ENCODE results near the gene PSD4. TPM values are rescaled to one million over a fixed set of nuclear protein-coding genes. Genes with fewer than 3 reads are reported as not detected.

The PSD4 gene
- total RNA-seq, 4 donors from 2014 or later, result 53.8 to 102 (median 88.0) TPM

DNA sequence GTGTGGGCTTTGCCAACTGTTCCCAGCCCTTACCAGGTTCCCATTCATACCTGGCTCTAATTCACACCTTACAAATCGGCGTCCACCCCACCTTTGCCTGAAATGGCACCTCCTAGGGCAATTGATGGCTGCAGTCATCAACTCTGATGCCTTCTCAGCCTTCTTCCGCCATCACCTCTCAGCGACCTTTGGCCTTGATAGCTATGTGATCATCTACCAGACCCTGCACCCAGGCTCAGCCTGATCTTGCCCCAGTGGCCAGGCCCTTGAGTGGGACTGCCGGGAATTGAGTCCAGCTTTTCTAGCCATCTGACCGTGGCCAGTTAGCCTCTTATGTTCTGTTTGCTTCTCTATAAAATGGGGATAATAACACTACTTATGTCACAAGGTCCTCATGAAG, 32.5 kb downstream of the PSD4 start:
- peaks cover 45% of the 10 kb centered on the region for H3K4me1 ChIP-seq
- no peak overlapping the region for H3K27ac ChIP-seq

DNA sequence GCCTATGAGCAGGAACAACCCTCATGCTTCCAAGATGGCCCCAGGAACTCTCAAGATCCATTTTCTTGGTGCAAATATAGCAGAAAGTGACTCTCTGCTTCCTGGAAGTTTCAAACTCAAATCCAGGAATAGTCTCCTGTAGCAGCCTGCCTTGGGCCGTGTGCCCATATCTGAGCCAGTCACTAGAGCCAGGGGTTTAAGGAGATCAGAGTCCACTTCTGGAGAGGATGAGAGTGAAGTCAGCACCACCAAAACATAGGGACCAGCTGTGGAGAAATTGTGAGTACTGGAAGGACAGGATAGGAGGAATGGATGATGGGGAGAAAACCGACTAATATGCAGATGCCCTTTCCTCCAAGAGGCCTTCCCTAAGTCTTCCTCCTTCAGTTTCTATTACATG, 33.2 kb downstream of the PSD4 start:
- no peak for DNase-seq (ENCODE audit: low spot score in 2 of 2)
- Histone ChIP-seq H3K27me3 (no peaks in the 10 kb centered on the region), H3K27ac (no peak overlapping the region), H3K4me1 (peaks cover 45% of the 10 kb centered on the region), H3K9me3 (no peaks in the 10 kb centered on the region), H3K4me3 (no peak overlapping the region), H3K36me3 (no peaks in the 10 kb centered on the region)
- TF ChIP-seq, protein P1, sequence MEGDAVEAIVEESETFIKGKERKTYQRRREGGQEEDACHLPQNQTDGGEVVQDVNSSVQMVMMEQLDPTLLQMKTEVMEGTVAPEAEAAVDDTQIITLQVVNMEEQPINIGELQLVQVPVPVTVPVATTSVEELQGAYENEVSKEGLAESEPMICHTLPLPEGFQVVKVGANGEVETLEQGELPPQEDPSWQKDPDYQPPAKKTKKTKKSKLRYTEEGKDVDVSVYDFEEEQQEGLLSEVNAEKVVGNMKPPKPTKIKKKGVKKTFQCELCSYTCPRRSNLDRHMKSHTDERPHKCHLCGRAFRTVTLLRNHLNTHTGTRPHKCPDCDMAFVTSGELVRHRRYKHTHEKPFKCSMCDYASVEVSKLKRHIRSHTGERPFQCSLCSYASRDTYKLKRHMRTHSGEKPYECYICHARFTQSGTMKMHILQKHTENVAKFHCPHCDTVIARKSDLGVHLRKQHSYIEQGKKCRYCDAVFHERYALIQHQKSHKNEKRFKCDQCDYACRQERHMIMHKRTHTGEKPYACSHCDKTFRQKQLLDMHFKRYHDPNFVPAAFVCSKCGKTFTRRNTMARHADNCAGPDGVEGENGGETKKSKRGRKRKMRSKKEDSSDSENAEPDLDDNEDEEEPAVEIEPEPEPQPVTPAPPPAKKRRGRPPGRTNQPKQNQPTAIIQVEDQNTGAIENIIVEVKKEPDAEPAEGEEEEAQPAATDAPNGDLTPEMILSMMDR (IDR thresholded peaks at IDR 0.05), result no peak
- no peak for TF ChIP-seq POLR2A (IDR thresholded peaks at IDR 0.05)
- no peak for TF ChIP-seq EP300 (IDR thresholded peaks at IDR 0.05)
- no peak for TF ChIP-seq POLR2AphosphoS5 (IDR thresholded peaks at IDR 0.05)
- 83% methylated on average over 2 of the region's 2 CpGs for WGBS

More for the DNA sequence above, 32.5 kb downstream of the PSD4 start:
- TF ChIP-seq EP300 (IDR thresholded peaks at IDR 0.05) (no peak), POLR2AphosphoS5 (IDR thresholded peaks at IDR 0.05) (no peak), POLR2A (IDR thresholded peaks at IDR 0.05) (no peak)
- TF ChIP-seq, protein P1 (IDR thresholded peaks at IDR 0.05), result no peak
- DNase-seq (ENCODE audit: low spot score in 2 of 2), result no peak
- Histone ChIP-seq H3K36me3 (peaks cover 7% of the 10 kb centered on the region), H3K4me3 (no peak overlapping the region), H3K9me3 (no peaks in the 10 kb centered on the region), H3K27me3 (no peaks in the 10 kb centered on the region)
- WGBS, result 90% methylated on average over 6 of the region's 6 CpGs

DNA sequence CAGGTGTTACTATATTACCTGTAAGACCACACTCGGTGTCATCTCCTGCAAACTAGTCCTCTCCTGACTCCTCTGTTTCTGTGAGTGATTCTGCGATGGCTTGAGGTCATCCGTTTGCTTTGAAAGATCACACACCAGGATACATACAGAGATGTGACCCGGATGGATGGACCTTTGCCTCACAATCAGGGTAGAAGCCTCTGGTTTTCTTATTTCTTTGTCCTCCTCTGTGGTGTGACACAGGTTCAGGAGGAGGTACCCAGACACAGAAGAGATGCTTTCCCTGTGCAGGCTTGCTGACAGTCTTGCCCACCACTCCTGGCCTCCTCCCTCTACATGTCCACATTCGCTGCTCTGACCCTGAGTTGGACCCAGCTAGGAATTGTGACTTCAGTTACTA, 34.6 kb downstream of the PSD4 start:
- H3K27me3 ChIP-seq, result no peaks in the 10 kb centered on the region
- TF ChIP-seq POLR2A (IDR thresholded peaks at IDR 0.05), result no peak
- TF ChIP-seq POLR2AphosphoS5 (IDR thresholded peaks at IDR 0.05), result no peak
- TF ChIP-seq EP300 (IDR thresholded peaks at IDR 0.05), result no peak
- TF ChIP-seq, protein P1 (IDR thresholded peaks at IDR 0.05), result no peak
- H3K27ac ChIP-seq, result no peak overlapping the region
- no peaks in the 10 kb centered on the region for H3K36me3 ChIP-seq
- H3K4me1 ChIP-seq, result peaks cover 51% of the 10 kb centered on the region
- H3K4me3 ChIP-seq, result no peak overlapping the region
- 94% methylated on average over 5 of the region's 5 CpGs for WGBS
- H3K9me3 ChIP-seq, result no peaks in the 10 kb centered on the region
- no peak for DNase-seq (ENCODE audit: low spot score in 2 of 2)

DNA sequence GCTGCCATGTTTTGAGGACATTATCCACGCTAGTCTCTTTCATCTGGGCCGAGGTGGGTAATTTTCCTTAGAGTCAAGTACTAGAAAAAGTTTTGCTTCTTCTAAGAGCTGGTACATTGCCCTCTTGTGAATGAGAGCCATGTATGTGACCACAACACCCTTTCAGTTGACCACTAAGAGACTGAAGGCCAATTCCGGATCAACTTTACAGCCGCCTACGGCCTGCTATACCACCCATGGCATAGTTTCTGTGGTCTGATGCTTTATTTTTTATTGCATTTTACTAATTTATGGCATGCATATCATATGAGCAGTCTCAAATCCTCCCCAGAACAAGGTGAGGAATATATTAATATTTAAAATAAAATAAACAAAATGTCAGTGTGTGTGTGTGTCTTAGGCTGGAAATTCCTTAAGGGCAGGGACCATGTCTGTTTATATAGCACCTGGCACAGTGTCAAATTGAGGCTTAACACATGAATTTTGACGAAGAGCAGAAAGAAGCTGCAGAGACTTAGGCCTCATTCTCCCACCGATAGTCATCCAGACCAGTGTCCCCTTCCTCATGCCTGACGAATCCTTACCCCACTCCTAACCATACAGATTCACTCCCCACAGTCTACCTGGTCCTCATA, 35.4 kb downstream of the PSD4 start:
- Histone ChIP-seq H3K9me3 (no peaks in the 10 kb centered on the region), H3K4me3 (no peak overlapping the region), H3K4me1 (peaks cover 52% of the 10 kb centered on the region), H3K27ac (peak overlapping the region; percentile 79), H3K27me3 (no peaks in the 10 kb centered on the region), H3K36me3 (no peaks in the 10 kb centered on the region)
- TF ChIP-seq, protein P1 (IDR thresholded peaks at IDR 0.05), result no peak
- no peak for TF ChIP-seq POLR2AphosphoS5 (IDR thresholded peaks at IDR 0.05)
- WGBS, result 67% methylated on average over 8 of the region's 8 CpGs
- DNase-seq (ENCODE audit: low spot score in 2 of 2), result peak in 1 of 2 donors; percentile 10

DNA sequence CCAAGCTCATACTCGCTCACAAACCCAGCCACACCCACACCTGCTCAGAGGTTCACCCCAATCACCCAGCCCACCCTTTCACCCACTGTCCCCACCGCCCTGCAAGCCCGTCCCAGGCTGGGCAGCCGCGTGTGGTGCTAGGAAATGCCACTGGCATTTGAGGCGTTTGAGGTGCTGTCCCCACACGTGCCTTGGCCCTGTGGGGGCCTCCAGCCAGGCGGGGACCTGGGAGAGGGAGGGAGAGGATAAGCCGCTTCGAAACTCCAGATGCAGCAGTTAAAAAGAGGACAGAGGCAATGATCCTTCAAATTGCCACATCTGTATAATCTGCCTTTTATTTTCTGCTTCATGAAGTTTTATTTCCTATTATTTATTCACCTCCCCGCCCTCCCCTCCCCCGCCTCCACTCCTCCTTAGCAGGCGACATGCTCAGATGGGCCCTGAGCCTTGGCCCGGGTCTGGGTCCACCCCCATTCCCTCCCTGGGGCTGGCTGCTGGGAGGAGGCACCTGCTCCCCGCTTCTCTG, 35.9 kb downstream of the PSD4 start:
- peaks cover 51% of the 10 kb centered on the region for H3K4me1 ChIP-seq
- peak in 1 of 2 donors; percentile 55 for DNase-seq (ENCODE audit: low spot score in 2 of 2)
- H3K27ac ChIP-seq, result peak overlapping the region; percentile 79

More for the DNA sequence above, 35.9 kb downstream of the PSD4 start:
- no peak for TF ChIP-seq POLR2AphosphoS5 (IDR thresholded peaks at IDR 0.05)
- no peak for TF ChIP-seq POLR2A (IDR thresholded peaks at IDR 0.05)
- TF ChIP-seq, protein P1 (IDR thresholded peaks at IDR 0.05), result no peak
- TF ChIP-seq EP300 (IDR thresholded peaks at IDR 0.05), result no peak
- no peaks in the 10 kb centered on the region for H3K36me3 ChIP-seq
- no peaks in the 10 kb centered on the region for H3K9me3 ChIP-seq
- H3K27me3 ChIP-seq, result no peaks in the 10 kb centered on the region
- 63% methylated on average over 15 of the region's 15 CpGs for WGBS
- H3K4me3 ChIP-seq, result no peak overlapping the region
